ENCODE results near the gene ABHD14A.

DNA sequence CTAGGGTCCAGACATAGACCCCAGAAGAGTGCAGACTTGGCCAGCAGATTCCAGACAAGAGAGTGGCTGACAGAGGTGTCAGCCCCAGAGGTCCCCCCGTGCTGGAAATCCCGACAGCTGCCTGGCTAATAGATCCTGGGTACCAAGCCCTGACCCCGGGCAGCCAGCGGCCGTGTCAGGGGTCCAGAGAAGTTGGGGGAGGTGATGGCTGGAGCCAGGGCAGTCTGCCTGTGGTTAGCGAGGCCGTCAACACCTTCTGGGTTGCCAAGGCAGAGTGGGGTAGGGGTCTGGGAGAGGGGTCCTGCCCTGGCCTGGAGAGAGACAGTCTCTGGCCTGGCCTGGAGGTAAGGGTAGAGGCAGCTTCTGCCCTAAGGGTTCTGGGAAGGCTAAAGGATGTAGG is 45.9 kb downstream of the ABHD14A start:
- TF ChIP-seq, protein P1, sequence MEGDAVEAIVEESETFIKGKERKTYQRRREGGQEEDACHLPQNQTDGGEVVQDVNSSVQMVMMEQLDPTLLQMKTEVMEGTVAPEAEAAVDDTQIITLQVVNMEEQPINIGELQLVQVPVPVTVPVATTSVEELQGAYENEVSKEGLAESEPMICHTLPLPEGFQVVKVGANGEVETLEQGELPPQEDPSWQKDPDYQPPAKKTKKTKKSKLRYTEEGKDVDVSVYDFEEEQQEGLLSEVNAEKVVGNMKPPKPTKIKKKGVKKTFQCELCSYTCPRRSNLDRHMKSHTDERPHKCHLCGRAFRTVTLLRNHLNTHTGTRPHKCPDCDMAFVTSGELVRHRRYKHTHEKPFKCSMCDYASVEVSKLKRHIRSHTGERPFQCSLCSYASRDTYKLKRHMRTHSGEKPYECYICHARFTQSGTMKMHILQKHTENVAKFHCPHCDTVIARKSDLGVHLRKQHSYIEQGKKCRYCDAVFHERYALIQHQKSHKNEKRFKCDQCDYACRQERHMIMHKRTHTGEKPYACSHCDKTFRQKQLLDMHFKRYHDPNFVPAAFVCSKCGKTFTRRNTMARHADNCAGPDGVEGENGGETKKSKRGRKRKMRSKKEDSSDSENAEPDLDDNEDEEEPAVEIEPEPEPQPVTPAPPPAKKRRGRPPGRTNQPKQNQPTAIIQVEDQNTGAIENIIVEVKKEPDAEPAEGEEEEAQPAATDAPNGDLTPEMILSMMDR (IDR thresholded peaks at IDR 0.05) = no peak
- TF ChIP-seq EP300 (IDR thresholded peaks at IDR 0.05) (no peak), POLR2AphosphoS5 (IDR thresholded peaks at IDR 0.05) (no peak), POLR2A (IDR thresholded peaks at IDR 0.05) (no peak)

All from stomach (tissue), 4 donors.